PFSK-1 (cell line): ENCODE measurements around the gene ZNF425.

Source experiments
- FOXP2 ChIP-seq: optimal IDR thresholded peaks from 2 replicates; pipeline ENCODE3; 2011; ENCODE audit warnings: borderline replicate concordance, control low read depth, inconsistent platforms; ENCODE audit not compliant: insufficient read depth; ENCODE audit errors: extremely low read length, extremely low read depth
- POLR2AphosphoS5 ChIP-seq: IDR thresholded peaks from 2 replicates; pipeline ENCODE4 v1.6.1; 2012; ENCODE audit warnings: low read depth, mild to moderate bottlenecking, control low read depth, low read length, moderate library complexity
- REST ChIP-seq, 2 experiments: IDR thresholded peaks; 2 replicates each; pipeline versions ENCODE4 v1.6.1 to v1.8.0; 2011 to 2012; ENCODE audit warnings: low read depth in 2 of 2, low read length in 2 of 2, control low read depth in 1 of 2, inconsistent platforms in 1 of 2, mild to moderate bottlenecking in 1 of 2, moderate library complexity in 1 of 2; ENCODE audit not compliant: insufficient read depth in 1 of 2
- SIN3A ChIP-seq: IDR thresholded peaks from 2 replicates; pipeline ENCODE4 v1.6.1; 2012; ENCODE audit warnings: mild to moderate bottlenecking, low read length, moderate library complexity, borderline replicate concordance; ENCODE audit not compliant: insufficient read depth
- TAF1 ChIP-seq: IDR thresholded peaks from 2 replicates; pipeline ENCODE4 v1.6.1; 2012; ENCODE audit warnings: low read length, control low read depth, borderline replicate concordance; ENCODE audit not compliant: insufficient read depth

Gene ZNF425

GRCh38 chr7:149085866-149086265 is 40.3 kb downstream of the ZNF425 start:
- no peak for TF ChIP-seq FOXP2
- no peak for TF ChIP-seq REST (IDR thresholded peaks at IDR 0.05; ENCODE audit: insufficient read depth in 1 of 2, low read depth in 2 of 2, low read length in 2 of 2)
- TF ChIP-seq TAF1 = no peak
- TF ChIP-seq POLR2AphosphoS5 = no peak
- TF ChIP-seq SIN3A = no peak

GRCh38 chr7:149084407-149084806 is 41.7 kb downstream of the ZNF425 start:
- TF ChIP-seq POLR2AphosphoS5 = no peak
- no peak for TF ChIP-seq REST (IDR thresholded peaks at IDR 0.05; ENCODE audit: insufficient read depth in 1 of 2, low read depth in 2 of 2, low read length in 2 of 2)
- no peak for TF ChIP-seq FOXP2
- no peak for TF ChIP-seq SIN3A
- no peak for TF ChIP-seq TAF1

GRCh38 chr7:149081914-149082313 is 44.2 kb downstream of the ZNF425 start:
- TF ChIP-seq SIN3A = no peak
- TF ChIP-seq FOXP2 = no peak

GRCh38 chr7:149077594-149077993 is 48.5 kb downstream of the ZNF425 start:
- no peak for TF ChIP-seq REST (IDR thresholded peaks at IDR 0.05; ENCODE audit: insufficient read depth in 1 of 2, low read depth in 2 of 2, low read length in 2 of 2)
- no peak for TF ChIP-seq TAF1
- no peak for TF ChIP-seq FOXP2
- TF ChIP-seq POLR2AphosphoS5 = no peak
- TF ChIP-seq SIN3A = no peak

- TF ChIP-seq TAF1 = no peak
Measured at GRCh38 chr7:149075286-149075685, 50.8 kb downstream of the ZNF425 start.

- TF ChIP-seq POLR2AphosphoS5 (no peak), REST (IDR thresholded peaks at IDR 0.05; ENCODE audit: insufficient read depth in 1 of 2, low read depth in 2 of 2, low read length in 2 of 2) (no peak)
Measured at GRCh38 chr7:149074116-149074885, 51.8 kb downstream of the ZNF425 start.
